NOMO-1 treated with DMSO at 0.1 percent for 48 hours (cell line): ENCODE data around the gene PPP2R2D.

Experiments
- DNase-seq: peaks from one replicate; lab custom pipeline; 2025; ENCODE audit not compliant: unreplicated experiment; lab: John Stamatoyannopoulos, UW

The PPP2R2D gene

GRCh38 chr10:131996466-131997365 lies 95.9 kb downstream of the PPP2R2D start:
- DNase-seq = no peak

- no peak for DNase-seq
Measured at GRCh38 chr10:131997366-131998049, 96.7 kb downstream of the PPP2R2D start.

DNA sequence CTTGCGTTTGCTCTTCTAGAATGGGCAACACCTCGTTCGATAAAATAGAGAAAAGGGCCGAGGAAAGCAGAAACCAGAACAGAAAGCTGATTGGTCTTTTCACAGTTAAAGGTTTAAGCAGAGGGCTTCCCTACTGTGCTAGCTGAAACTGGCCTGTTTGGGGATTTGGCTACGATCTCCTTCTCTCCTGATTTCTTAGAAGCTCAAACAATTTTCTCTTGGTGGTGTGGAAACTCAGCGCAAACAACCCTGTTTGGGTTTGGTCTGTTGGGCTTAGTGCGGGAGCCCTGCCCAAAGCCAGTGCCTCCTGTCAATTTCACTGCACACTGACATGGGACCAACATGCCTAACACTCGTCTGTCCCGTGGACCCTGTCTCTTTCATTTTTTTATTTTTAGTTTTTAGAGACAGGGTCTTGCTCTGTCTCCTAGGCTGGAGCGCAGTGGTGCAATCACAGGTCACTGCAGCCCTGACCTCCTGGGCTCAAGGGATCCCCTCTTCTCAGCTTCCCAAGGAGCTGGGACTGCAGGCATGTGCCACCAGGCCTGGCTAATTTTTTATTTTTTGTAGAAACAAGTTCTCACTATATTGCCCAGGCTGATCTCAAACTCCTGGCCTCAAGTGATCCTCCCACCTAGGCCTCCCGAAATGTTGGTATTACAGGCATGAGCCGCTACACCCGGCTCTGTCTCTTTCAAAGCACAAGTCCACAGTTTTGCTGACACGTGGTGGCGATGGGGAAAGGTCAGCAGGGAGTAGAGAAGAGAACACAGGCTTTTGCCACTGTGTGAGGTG lies 97.4 kb downstream of the PPP2R2D start:
- DNase-seq = no peak

- no peak for DNase-seq
Measured at GRCh38 chr10:131998845-131999681, 98.3 kb downstream of the PPP2R2D start.

- no peak for DNase-seq
Measured at GRCh38 chr10:132001238-132001972, 100.6 kb downstream of the PPP2R2D start.

DNA sequence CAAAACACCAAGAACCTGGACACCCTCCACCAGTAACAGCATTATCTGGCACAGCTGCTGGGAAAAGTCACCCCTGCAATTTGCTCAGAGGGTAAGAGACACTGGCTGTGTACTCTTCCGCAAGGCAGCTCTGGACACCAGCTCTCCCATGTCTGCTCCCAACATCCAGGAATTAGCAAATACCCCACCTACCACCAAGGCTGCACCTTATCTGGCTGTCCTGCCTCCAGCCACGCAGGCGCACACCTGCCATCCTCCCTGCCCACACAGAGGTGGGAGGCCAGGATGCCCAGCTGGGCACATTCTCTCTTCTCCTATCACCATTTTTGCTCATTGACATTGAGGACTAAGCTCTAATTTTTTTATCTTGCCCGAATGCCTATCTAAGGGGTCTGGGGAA lies 101.2 kb downstream of the PPP2R2D start:
- no peak for DNase-seq

- DNase-seq = no peak
Measured at GRCh38 chr10:132003282-132003924, 102.6 kb downstream of the PPP2R2D start.

- no peak for DNase-seq
Measured at GRCh38 chr10:132004052-132004451, 103.2 kb downstream of the PPP2R2D start.

DNA sequence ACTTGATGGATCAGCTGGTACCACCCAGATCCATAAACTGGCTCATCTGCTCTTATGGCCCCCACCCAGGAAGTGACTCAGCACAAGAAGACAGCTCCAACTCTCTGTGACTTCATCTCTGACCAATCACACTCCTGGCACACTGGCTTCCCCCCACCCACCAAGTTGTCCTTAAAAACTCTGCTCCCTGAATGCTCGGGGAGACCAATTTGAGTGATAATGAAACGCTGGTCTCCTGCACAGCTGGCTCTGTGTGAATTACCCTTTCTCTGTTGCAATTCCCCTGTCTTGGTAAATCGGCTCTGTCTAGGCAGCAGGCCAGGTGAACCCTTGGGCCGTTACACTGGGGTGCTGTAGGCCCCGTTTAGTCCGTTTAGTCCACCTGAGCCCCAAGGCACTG lies 104.3 kb downstream of the PPP2R2D start:
- no peak for DNase-seq

GRCh38 chr10:132006966-132007365 lies 106.2 kb downstream of the PPP2R2D start:
- no peak for DNase-seq

- no peak for DNase-seq
Measured at GRCh38 chr10:132007681-132008080, 106.9 kb downstream of the PPP2R2D start.
